Common myeloid progenitor, CD34-positive (primary cell): ENCODE measurements around the gene GLT6D1.
A peak's percentile ranks its signal among the peaks of the same experiment; 100 is the strongest.
"Not testable (repeated sequence)": the region's sequence is repeated elsewhere in the genome, so short reads cannot be mapped to it uniquely, and the experiment has no call there.

ENCODE experiments used
- CTCF ChIA-PET: fragments of 350-600 bp; sonication (Branson Sonifier 250); formaldehyde crosslinking; loops from one replicate; lab custom pipeline; 2021; ENCODE audit warnings: antibody characterized with exemption; lab: Charles Lee
- POLR2A ChIA-PET: fragments of 350-600 bp; sonication (Branson Sonifier 250); formaldehyde crosslinking; loops from one replicate; lab custom pipeline; 2021; ENCODE audit warnings: antibody characterized with exemption; lab: Charles Lee
- DNase-seq, 3 donors: peaks; one replicate each; pipeline versions ENCODE4 v3.0.0 to v3.0.0-alpha.2; 2013
- H3K27ac ChIP-seq, 2 experiments: 1 replicate in 1 of 2; 2 replicates in 1 of 2; pipeline ENCODE4 v1.7.0; 2013; ENCODE audit warnings: inconsistent platforms in 2 of 2, low read length in 2 of 2, mild to moderate bottlenecking in 2 of 2, low read depth in 1 of 2, moderate library complexity in 1 of 2; ENCODE audit not compliant: severe bottlenecking in 2 of 2, insufficient read depth in 1 of 2, poor library complexity in 1 of 2
- H3K27me3 ChIP-seq, 5 experiments: replicated peaks in 2 of 5; 1 replicate in 3 of 5; 2 replicates in 2 of 5; pipeline versions ENCODE4 v1.6.1 to v1.7.0; 2013; ENCODE audit warnings: low read length in 4 of 5, mild to moderate bottlenecking in 2 of 5, moderate library complexity in 2 of 5, inconsistent platforms in 1 of 5; ENCODE audit not compliant: insufficient read depth in 5 of 5, control insufficient read depth in 4 of 5
- H3K36me3 ChIP-seq, 4 experiments: 1 replicate in 2 of 4; 2 replicates in 2 of 4; pipeline versions ENCODE4 v1.6.1 to v1.7.0; 2013; ENCODE audit warnings: low read length in 3 of 4, control low read depth in 1 of 4, mild to moderate bottlenecking in 1 of 4; ENCODE audit not compliant: control insufficient read depth in 4 of 4, insufficient read depth in 4 of 4
- H3K4me1 ChIP-seq, 4 experiments: 1 replicate in 3 of 4; 2 replicates in 1 of 4; pipeline versions ENCODE4 v1.6.1 to v1.7.1; 2013; ENCODE audit warnings: low read length in 3 of 4, mild to moderate bottlenecking in 3 of 4, control low read depth in 1 of 4, inconsistent platforms in 1 of 4, moderate library complexity in 1 of 4; ENCODE audit not compliant: control insufficient read depth in 4 of 4, insufficient read depth in 4 of 4; ENCODE audit errors: control extremely low read depth in 1 of 4
- H3K4me3 ChIP-seq, 7 experiments: 1 replicate in 4 of 7; 2 replicates in 3 of 7; pipeline versions ENCODE4 v1.5.1 to v1.7.0; 2013; ENCODE audit warnings: mild to moderate bottlenecking in 7 of 7, low read length in 6 of 7, moderate library complexity in 6 of 7, inconsistent platforms in 2 of 7, low read depth in 2 of 7, control low read depth in 1 of 7; ENCODE audit not compliant: insufficient read depth in 4 of 7, control insufficient read depth in 1 of 7; ENCODE audit errors: extremely low read depth in 1 of 7
- H3K9me3 ChIP-seq, 5 experiments: 1 replicate in 4 of 5; 2 replicates in 1 of 5; pipeline versions ENCODE4 v1.6.1 to v1.7.1; 2013; ENCODE audit warnings: low read length in 4 of 5, mild to moderate bottlenecking in 2 of 5, inconsistent platforms in 1 of 5, low read depth in 1 of 5, moderate library complexity in 1 of 5; ENCODE audit not compliant: control insufficient read depth in 4 of 5, insufficient read depth in 2 of 5; ENCODE audit errors: control extremely low read depth in 1 of 5
- WGBS: methylation state at CpG from one replicate; pipeline ENCODE4 v1.1.5; 2013; ENCODE audit not compliant: insufficient coverage; 5-methylcytosine and 5-hydroxymethylcytosine counted together

GLT6D1 gene

GRCh38 chr9:135647884-135648283 lies 8.5 kb upstream of the GLT6D1 start:
- Histone ChIP-seq H3K27me3 (peaks cover 0 to 2% (median 0%) of the 10 kb centered on the region in 5 experiments), H3K9me3 (peaks cover 5 to 61% (median 36%) of the 10 kb centered on the region in 5 experiments), H3K4me1 (no peaks in the 10 kb centered on the region), H3K4me3 (no peak overlapping the region), H3K36me3 (no peaks in the 10 kb centered on the region), H3K27ac (no peak overlapping the region)
- WGBS: 95% methylated on average over 4 of the region's 4 CpGs
- CTCF ChIA-PET: interaction anchor here (1.2 kb wide), 1 partner anchor 45 kb away, joined by 3 read pairs; no protein-coding TSS in a partner anchor
- POLR2A ChIA-PET: no interaction called here
- DNase-seq: peak in 1 of 3 donors; percentile 6

- ChIA-PET POLR2A (no interaction called here), CTCF (no interaction called here)
- 92% methylated on average over 5 of the region's 5 CpGs for WGBS
- Histone ChIP-seq H3K4me3 (no peak overlapping the region), H3K27me3 (peaks cover 0 to 4% (median 0%) of the 10 kb centered on the region in 5 experiments), H3K9me3 (peaks cover 5 to 50% (median 32%) of the 10 kb centered on the region in 5 experiments), H3K27ac (no peak overlapping the region), H3K36me3 (no peaks in the 10 kb centered on the region), H3K4me1 (no peaks in the 10 kb centered on the region)
- no peak for DNase-seq
These were observed 5.4 kb upstream of the GLT6D1 start for GRCh38 chr9:135644631-135645218.

GRCh38 chr9:135641745-135642144 lies 2.4 kb upstream of the GLT6D1 start:
- H3K27ac ChIP-seq: no peak overlapping the region
- WGBS: 100% methylated on average over 2 of the region's 8 CpGs

GRCh38 chr9:135641047-135641446 lies 1.7 kb upstream of the GLT6D1 start:
- peaks cover 0 to 4% (median 0%) of the 10 kb centered on the region in 5 experiments for H3K27me3 ChIP-seq
- ChIA-PET POLR2A (no interaction called here), CTCF (no interaction called here)
- 94% methylated on average over 7 of the region's 7 CpGs for WGBS
- no peak for DNase-seq
- no peaks in the 10 kb centered on the region for H3K36me3 ChIP-seq
- H3K4me3 ChIP-seq: no peak overlapping the region
- H3K4me1 ChIP-seq: no peaks in the 10 kb centered on the region
- H3K27ac ChIP-seq: no peak overlapping the region
- H3K9me3 ChIP-seq: peaks cover 0 to 23% (median 13%) of the 10 kb centered on the region in 5 experiments

More at GRCh38 chr9:135641745-135642144, 2.4 kb upstream of the GLT6D1 start:
- ChIA-PET CTCF (no interaction called here), POLR2A (no interaction called here)
- peaks cover 0 to 24% (median 13%) of the 10 kb centered on the region in 5 experiments for H3K9me3 ChIP-seq
- H3K27me3 ChIP-seq: peaks cover 0 to 4% (median 0%) of the 10 kb centered on the region in 5 experiments
- no peaks in the 10 kb centered on the region for H3K36me3 ChIP-seq
- H3K4me3 ChIP-seq: no peak overlapping the region
- no peak for DNase-seq
- H3K4me1 ChIP-seq: no peaks in the 10 kb centered on the region

GRCh38 chr9:135636930-135637530 lies 2.3 kb downstream of the GLT6D1 start:
- H3K4me1 ChIP-seq, POLR2A ChIA-PET, H3K36me3 ChIP-seq, H3K27ac ChIP-seq, H3K9me3 ChIP-seq, H3K4me3 ChIP-seq: not testable (repeated sequence)
- CTCF ChIA-PET: interaction anchor here (0.6 kb wide), 1 partner anchor 30 kb away, joined by 3 read pairs; no protein-coding TSS in a partner anchor
- WGBS: 90% methylated on average over 4 of the region's 7 CpGs
- H3K27me3 ChIP-seq: peaks cover 0 to 12% (median 2%) of the 10 kb centered on the region in 5 experiments
- peak in 2 of 3 donors; percentile 1 to 36 for DNase-seq

GRCh38 chr9:135632841-135633240 lies 6.5 kb downstream of the GLT6D1 start:
- H3K27ac ChIP-seq: no peak overlapping the region
- ChIA-PET POLR2A (no interaction called here), CTCF (no interaction called here)
- DNase-seq: no peak
- H3K9me3 ChIP-seq: peaks cover 0 to 12% (median 0%) of the 10 kb centered on the region in 5 experiments
- H3K4me1 ChIP-seq: no peaks in the 10 kb centered on the region
- H3K4me3 ChIP-seq: no peak overlapping the region
- H3K36me3 ChIP-seq: no peaks in the 10 kb centered on the region
- 94% methylated on average over 5 of the region's 10 CpGs for WGBS
- H3K27me3 ChIP-seq: peaks cover 0 to 16% (median 2%) of the 10 kb centered on the region in 5 experiments

- Histone ChIP-seq H3K27ac (no peak overlapping the region), H3K4me3 (no peak overlapping the region), H3K36me3 (no peaks in the 10 kb centered on the region), H3K27me3 (peaks cover 0 to 14% (median 2%) of the 10 kb centered on the region in 5 experiments), H3K9me3 (peaks cover 0 to 18% (median 1%) of the 10 kb centered on the region in 5 experiments), H3K4me1 (no peaks in the 10 kb centered on the region)
- 94% methylated on average over 12 of the region's 14 CpGs for WGBS
- no peak for DNase-seq
- ChIA-PET CTCF (no interaction called here), POLR2A (no interaction called here)
These were observed 15.1 kb downstream of the GLT6D1 start for GRCh38 chr9:135624282-135624681.
